Immature natural killer cell (primary cell): ENCODE data around the gene PCDHGB4. TPM values are rescaled to one million over a fixed set of nuclear protein-coding genes. Genes with fewer than 3 reads are reported as not detected.
"Not testable (repeated sequence)": the region's sequence is repeated elsewhere in the genome, so short reads cannot be mapped to it uniquely, and the experiment has no call there.

ENCODE experiments used
- DNase-seq, 3 donors: peaks; one replicate each; pipeline ENCODE4 v3.0.0; 2022; ENCODE audit warnings: mixed read lengths in 1 of 3
- H3K27ac Mint-ChIP-seq, 6 donors: one replicate each; pipeline ENCODE4 v1.8.0; 2020; ENCODE audit warnings: mixed read lengths in 6 of 6, mild to moderate bottlenecking in 5 of 6, inconsistent platforms in 4 of 6, moderate library complexity in 3 of 6
- H3K27me3 Mint-ChIP-seq, 3 donors: one replicate each; pipeline ENCODE4 v1.8.0; 2020 to 2021; ENCODE audit warnings: low read depth in 3 of 3, mild to moderate bottlenecking in 3 of 3, mixed read lengths in 3 of 3, moderate library complexity in 3 of 3, inconsistent platforms in 1 of 3
- H3K36me3 Mint-ChIP-seq, 3 donors: one replicate each; pipeline ENCODE4 v1.8.0; 2020; ENCODE audit warnings: mixed read lengths in 3 of 3, inconsistent platforms in 2 of 3, mild to moderate bottlenecking in 2 of 3
- H3K4me1 Mint-ChIP-seq, 2 donors: one replicate each; pipeline ENCODE4 v1.8.0; 2020; ENCODE audit warnings: inconsistent platforms in 2 of 2, mild to moderate bottlenecking in 2 of 2, mixed read lengths in 2 of 2, moderate library complexity in 1 of 2
- H3K4me3 Mint-ChIP-seq, 5 donors: one replicate each; pipeline ENCODE4 v1.8.0; 2020; ENCODE audit warnings: mild to moderate bottlenecking in 5 of 5, mixed read lengths in 5 of 5, inconsistent platforms in 3 of 5, moderate library complexity in 3 of 5
- H3K9me3 Mint-ChIP-seq, 6 donors: one replicate each; pipeline ENCODE4 v1.8.0; 2020; ENCODE audit warnings: mild to moderate bottlenecking in 6 of 6, mixed read lengths in 6 of 6, inconsistent platforms in 4 of 6, moderate library complexity in 3 of 6
- polyA plus RNA-seq, 3 donors: library from polyadenylated mRNA; unstranded; fragments of 300-500 nt; fragmentation: Illumina TruSeq; gene quantifications; one replicate each; pipeline ENCODE4 v1.2.3, GENCODE V29; 2021

Gene PCDHGB4
- polyA plus RNA-seq, 3 donors from 2014 or later: 0.13 TPM; not detected in 2

DNA sequence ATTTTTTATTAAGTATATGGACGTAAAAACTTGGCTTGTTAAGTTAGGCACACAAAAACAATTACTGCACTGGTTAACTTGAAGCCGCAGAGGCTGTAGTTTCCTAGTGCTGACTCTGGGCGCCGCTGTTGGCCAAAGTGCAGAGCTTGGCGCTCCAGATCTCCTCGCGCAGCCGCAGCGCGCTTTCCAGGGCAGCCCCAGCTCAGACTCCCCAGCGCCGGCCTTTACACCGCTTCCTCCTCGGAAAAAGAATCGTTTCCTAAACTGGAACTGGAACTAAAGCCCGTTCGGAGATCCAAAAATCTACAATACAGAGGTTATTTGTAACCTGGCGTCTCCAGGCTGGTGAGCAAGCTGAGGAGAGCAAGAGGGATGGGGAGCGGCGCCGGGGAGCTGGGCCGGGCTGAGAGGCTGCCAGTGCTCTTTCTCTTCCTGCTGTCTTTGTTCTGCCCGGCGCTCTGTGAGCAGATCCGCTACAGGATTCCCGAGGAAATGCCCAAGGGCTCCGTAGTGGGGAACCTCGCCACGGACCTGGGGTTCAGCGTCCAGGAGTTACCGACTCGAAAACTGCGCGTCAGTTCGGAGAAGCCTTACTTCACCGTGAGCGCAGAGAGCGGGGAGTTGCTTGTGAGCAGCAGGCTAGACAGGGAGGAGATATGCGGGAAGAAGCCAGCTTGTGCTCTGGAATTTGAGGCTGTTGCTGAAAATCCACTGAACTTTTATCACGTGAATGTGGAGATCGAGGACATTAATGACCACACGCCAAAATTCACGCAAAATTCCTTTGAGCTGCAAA is 10.5 kb downstream of the PCDHGB4 start, which contains the start of gene PCDHGB5:
Gene PCDHGB5 (plus strand): TSS at position 192 of the 796 bp plus-strand sequence. CDS start 181 bp downstream, at position 373.
- not testable (repeated sequence) for H3K36me3 Mint-ChIP-seq, H3K4me1 Mint-ChIP-seq, H3K27ac Mint-ChIP-seq
- peak; percentile 23 to 56 (median 44) for DNase-seq
- Mint-ChIP-seq H3K27me3 (peaks cover 40 to 55% (median 48%) of the 10 kb centered on the region in 3 donors), H3K9me3 (peaks cover 7 to 32% (median 17%) of the 10 kb centered on the region in 6 donors), H3K4me3 (peak within 1 kb of the TSS; percentile 46 to 77 (median 72))

DNA sequence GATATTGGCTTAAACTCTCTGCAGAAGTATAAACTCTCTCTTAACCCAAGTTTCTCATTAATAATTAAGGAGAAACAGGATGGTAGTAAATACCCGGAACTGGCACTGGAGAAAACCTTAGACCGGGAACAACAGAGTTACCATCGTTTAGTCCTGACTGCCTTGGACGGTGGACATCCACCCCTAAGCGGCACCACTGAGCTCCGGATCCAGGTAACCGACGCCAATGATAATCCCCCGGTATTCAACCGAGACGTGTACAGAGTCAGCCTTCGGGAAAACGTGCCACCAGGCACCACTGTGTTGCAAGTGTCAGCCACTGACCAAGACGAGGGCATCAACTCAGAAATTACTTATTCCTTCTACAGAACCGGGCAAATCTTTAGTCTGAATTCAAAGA is 11.1 kb downstream of the PCDHGB4 start:
- peak overlapping the region in 2 of 5 donors; percentile 32 to 57 for H3K4me3 Mint-ChIP-seq

GRCh38 chr5:141399555-141400258 is 12.2 kb downstream of the PCDHGB4 start:
- Mint-ChIP-seq H3K4me1 (peaks cover 3 to 7% of the 10 kb centered on the region in 2 donors), H3K9me3 (peaks cover 10 to 27% (median 13%) of the 10 kb centered on the region in 6 donors), H3K36me3 (peaks cover 6 to 8% (median 7%) of the 10 kb centered on the region in 3 donors), H3K27ac (no peak overlapping the region), H3K27me3 (peaks cover 39 to 56% (median 48%) of the 10 kb centered on the region in 3 donors), H3K4me3 (peak overlapping the region in 1 of 5 donors; percentile 57)
- no peak for DNase-seq

More for the DNA sequence above, 11.1 kb downstream of the PCDHGB4 start:
- no peak for DNase-seq
- H3K4me1 Mint-ChIP-seq: peaks cover 3 to 7% of the 10 kb centered on the region in 2 donors
- H3K27me3 Mint-ChIP-seq: peaks cover 38 to 54% (median 48%) of the 10 kb centered on the region in 3 donors
- peaks cover 6 to 8% (median 7%) of the 10 kb centered on the region in 3 donors for H3K36me3 Mint-ChIP-seq
- H3K9me3 Mint-ChIP-seq: peaks cover 8 to 27% (median 16%) of the 10 kb centered on the region in 6 donors
- no peak overlapping the region for H3K27ac Mint-ChIP-seq

DNA sequence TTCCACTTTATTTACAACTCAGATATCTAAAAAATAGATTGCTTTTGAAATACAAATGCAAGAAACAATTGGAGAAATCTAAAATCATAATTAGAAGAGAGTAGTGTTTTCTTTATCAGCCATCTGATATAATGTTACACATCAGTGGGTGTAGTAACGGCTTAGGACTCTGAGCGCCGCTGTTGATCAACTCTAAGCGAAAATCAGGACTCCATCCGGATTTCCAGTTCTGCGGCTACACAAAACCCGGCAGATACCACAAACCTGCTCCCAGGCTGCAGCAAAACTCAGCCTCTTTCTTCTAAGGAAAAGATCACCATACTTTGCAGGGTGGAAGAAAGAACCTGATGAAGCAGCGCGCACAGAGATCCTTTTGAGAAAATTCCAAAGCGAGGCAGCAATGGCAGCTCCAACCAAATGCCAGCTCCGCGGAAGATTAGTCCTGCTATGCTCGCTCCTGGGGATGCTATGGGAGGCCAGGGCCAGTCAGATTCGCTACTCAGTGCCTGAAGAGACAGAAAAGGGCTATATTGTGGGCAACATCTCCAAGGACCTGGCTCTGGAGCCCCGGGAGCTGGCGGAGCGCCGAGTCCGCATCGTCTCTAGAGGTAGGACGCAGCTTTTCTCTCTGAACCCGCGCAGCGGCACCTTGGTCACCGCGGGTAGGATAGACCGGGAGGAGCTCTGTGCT is 15.2 kb downstream of the PCDHGB4 start, which contains the start of gene PCDHGA9:
Gene PCDHGA9 (plus strand): TSS at position 226 of the 691 bp plus-strand sequence. CDS start 175 bp downstream, at position 401.
- H3K27ac Mint-ChIP-seq: no peak within 1 kb of the TSS
- H3K36me3 Mint-ChIP-seq: peaks cover 4 to 10% (median 7%) of the 10 kb centered on the region in 3 donors
- peak within 1 kb of the TSS; percentile 68 to 85 (median 72) for H3K4me3 Mint-ChIP-seq
- peak in 2 of 3 donors; percentile 18 to 30 for DNase-seq
- peaks cover 7 to 13% of the 10 kb centered on the region in 2 donors for H3K4me1 Mint-ChIP-seq
- peaks cover 40 to 44% (median 41%) of the 10 kb centered on the region in 3 donors for H3K27me3 Mint-ChIP-seq
- peaks cover 9 to 26% (median 17%) of the 10 kb centered on the region in 6 donors for H3K9me3 Mint-ChIP-seq

- DNase-seq: no peak
- H3K36me3 Mint-ChIP-seq: peaks cover 4 to 10% (median 7%) of the 10 kb centered on the region in 3 donors
- peak overlapping the region in 2 of 5 donors; percentile 41 to 85 for H3K4me3 Mint-ChIP-seq
- no peak overlapping the region for H3K27ac Mint-ChIP-seq
- H3K27me3 Mint-ChIP-seq: peaks cover 43 to 48% (median 45%) of the 10 kb centered on the region in 3 donors
- peaks cover 9 to 33% (median 21%) of the 10 kb centered on the region in 6 donors for H3K9me3 Mint-ChIP-seq
- peaks cover 12 to 19% of the 10 kb centered on the region in 2 donors for H3K4me1 Mint-ChIP-seq
Observed at GRCh38 chr5:141403387-141403786, 15.9 kb downstream of the PCDHGB4 start.

DNA sequence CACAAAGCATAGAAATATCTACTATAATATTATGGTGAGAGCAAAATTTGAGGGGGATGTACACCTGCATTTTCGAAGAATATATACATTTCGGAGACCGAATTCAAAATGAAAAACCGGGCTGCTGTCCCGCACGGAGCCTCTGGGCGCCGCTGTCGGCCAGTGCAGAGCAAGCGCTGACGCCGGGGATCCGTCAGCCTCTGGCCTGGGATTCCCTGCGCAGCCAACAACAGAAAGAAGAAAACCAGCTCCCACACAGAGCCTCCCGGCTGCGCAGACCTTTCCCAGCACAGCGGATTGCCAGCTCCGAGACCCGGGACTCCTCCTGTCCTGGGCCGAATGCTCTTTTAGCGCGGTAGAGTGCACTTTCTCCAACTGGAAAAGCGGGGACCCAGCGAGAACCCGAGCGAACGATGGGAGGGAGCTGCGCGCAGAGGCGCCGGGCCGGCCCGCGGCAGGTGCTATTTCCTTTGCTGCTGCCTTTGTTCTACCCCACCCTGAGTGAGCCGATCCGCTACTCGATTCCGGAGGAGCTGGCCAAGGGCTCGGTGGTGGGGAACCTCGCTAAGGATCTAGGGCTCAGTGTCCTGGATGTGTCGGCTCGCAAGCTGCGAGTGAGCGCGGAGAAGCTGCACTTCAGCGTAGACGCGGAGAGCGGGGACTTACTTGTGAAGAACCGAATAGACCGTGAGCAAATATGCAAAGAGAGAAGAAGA is 20.4 kb downstream of the PCDHGB4 start, which contains the start of gene PCDHGB6:
Gene PCDHGB6 (plus strand): TSS at position 232 of the 716 bp plus-strand sequence. CDS start 182 bp downstream, at position 414.
- peak within 1 kb of the TSS; percentile 68 to 90 (median 81) for H3K4me3 Mint-ChIP-seq
- H3K27me3 Mint-ChIP-seq: peaks cover 37 to 49% (median 40%) of the 10 kb centered on the region in 3 donors
- H3K27ac Mint-ChIP-seq: peak within 1 kb of the TSS in 4 of 6 donors; percentile 75 to 84 (median 78)
- peaks cover 4 to 13% (median 8%) of the 10 kb centered on the region in 3 donors for H3K36me3 Mint-ChIP-seq
- H3K9me3 Mint-ChIP-seq: peaks cover 4 to 39% (median 26%) of the 10 kb centered on the region in 6 donors
- peak; percentile 27 to 59 (median 55) for DNase-seq
- peaks cover 28 to 41% of the 10 kb centered on the region in 2 donors for H3K4me1 Mint-ChIP-seq

- Mint-ChIP-seq H3K9me3 (peaks cover 4 to 40% (median 30%) of the 10 kb centered on the region in 6 donors), H3K27ac (peak overlapping the region in 1 of 6 donors; percentile 69), H3K27me3 (peaks cover 45 to 46% (median 45%) of the 10 kb centered on the region in 3 donors), H3K36me3 (peaks cover 4 to 19% (median 18%) of the 10 kb centered on the region in 3 donors), H3K4me1 (peaks cover 43 to 58% of the 10 kb centered on the region in 2 donors), H3K4me3 (peak overlapping the region in 1 of 5 donors; percentile 73)
- no peak for DNase-seq
Observed at GRCh38 chr5:141409598-141410306, 22.3 kb downstream of the PCDHGB4 start.

- peaks cover 4 to 19% (median 18%) of the 10 kb centered on the region in 3 donors for H3K36me3 Mint-ChIP-seq
- H3K4me1 Mint-ChIP-seq: peaks cover 47 to 70% of the 10 kb centered on the region in 2 donors
- H3K27ac Mint-ChIP-seq: peak overlapping the region; percentile 32 to 82 (median 58)
- peaks cover 49 to 52% (median 49%) of the 10 kb centered on the region in 3 donors for H3K27me3 Mint-ChIP-seq
- H3K9me3 Mint-ChIP-seq: peaks cover 4 to 49% (median 28%) of the 10 kb centered on the region in 6 donors
- DNase-seq: peak; percentile 20 to 57 (median 53)
- H3K4me3 Mint-ChIP-seq: peak overlapping the region; percentile 24 to 76 (median 53)
Observed at GRCh38 chr5:141411575-141411974, 24.1 kb downstream of the PCDHGB4 start.

- peaks cover 48 to 71% of the 10 kb centered on the region in 2 donors for H3K4me1 Mint-ChIP-seq
- peak; percentile 24 to 56 (median 50) for DNase-seq
- peak within 1 kb of the TSS; percentile 82 to 89 (median 84) for H3K4me3 Mint-ChIP-seq
- H3K36me3 Mint-ChIP-seq: peaks cover 4 to 20% (median 18%) of the 10 kb centered on the region in 3 donors
- H3K27me3 Mint-ChIP-seq: peaks cover 50 to 55% (median 51%) of the 10 kb centered on the region in 3 donors
- H3K27ac Mint-ChIP-seq: peak within 1 kb of the TSS in 5 of 6 donors; percentile 54 to 82 (median 62)
- H3K9me3 Mint-ChIP-seq: peaks cover 6 to 44% (median 24%) of the 10 kb centered on the region in 6 donors
Observed at GRCh38 chr5:141412854-141413539, 25.5 kb downstream of the PCDHGB4 start, which contains the start of gene PCDHGA10. TSS of gene PCDHGA10 (plus strand) at chr5:141412987. CDS start at chr5:141413176, 189 bp downstream.

- no peak for DNase-seq
- H3K4me3 Mint-ChIP-seq: peak overlapping the region; percentile 82 to 89 (median 84)
- peaks cover 4 to 27% (median 23%) of the 10 kb centered on the region in 3 donors for H3K36me3 Mint-ChIP-seq
- peak overlapping the region in 4 of 6 donors; percentile 5 to 61 (median 34) for H3K27ac Mint-ChIP-seq
- H3K9me3 Mint-ChIP-seq: peaks cover 10 to 44% (median 23%) of the 10 kb centered on the region in 6 donors
- peaks cover 51 to 56% (median 56%) of the 10 kb centered on the region in 3 donors for H3K27me3 Mint-ChIP-seq
- peaks cover 46 to 71% of the 10 kb centered on the region in 2 donors for H3K4me1 Mint-ChIP-seq
Observed at GRCh38 chr5:141413540-141414069, 26.1 kb downstream of the PCDHGB4 start.
